Keratinocyte (primary cell): Measurements from ENCODE around the gene SLC36A3. TPM values are rescaled to one million over a fixed set of nuclear protein-coding genes. Genes with fewer than 3 reads are reported as not detected.
"Not testable (repeated sequence)": the region's sequence is repeated elsewhere in the genome, so short reads cannot be mapped to it uniquely, and the experiment has no call there.

Experiments used
- DNase-seq: peaks from one replicate; pipeline ENCODE4 v3.0.0-alpha.2; 2011; ENCODE audit warnings: low read depth, missing footprints, low spot score
- FAIRE-seq: peaks from 2 replicates; lab custom pipeline; 2011; peaks lifted over from hg19 to GRCh38; lab: Jason Lieb, UNC
- H2AFZ ChIP-seq: 2 replicates; pipeline ENCODE4 v1.6.0; 2012; ENCODE audit warnings: low read length, control low read depth, inconsistent platforms; ENCODE audit not compliant: control insufficient read depth
- H3K27ac ChIP-seq: 2 replicates; pipeline ENCODE4 v1.5.1; 2011; ENCODE audit warnings: low read length; ENCODE audit not compliant: control insufficient read depth, insufficient read depth
- H3K27me3 ChIP-seq: 3 replicates; pipeline ENCODE4 v1.6.0; 2011; ENCODE audit warnings: low read length; ENCODE audit not compliant: control insufficient read depth, insufficient read depth; ENCODE audit errors: extremely low read depth
- H3K36me3 ChIP-seq, 2 experiments: 2 replicates in 1 of 2; 3 replicates in 1 of 2; pipeline ENCODE4 v1.5.1; 2011; ENCODE audit warnings: low read length in 2 of 2, mild to moderate bottlenecking in 1 of 2; ENCODE audit not compliant: control insufficient read depth in 2 of 2, insufficient read depth in 2 of 2; ENCODE audit errors: extremely low read depth in 1 of 2
- H3K4me1 ChIP-seq: 3 replicates; pipeline ENCODE4 v1.5.1; 2011; ENCODE audit warnings: low read length; ENCODE audit not compliant: control insufficient read depth, insufficient read depth; ENCODE audit errors: extremely low read depth
- H3K4me2 ChIP-seq: 3 replicates; pipeline ENCODE4 v1.6.0; 2011; ENCODE audit warnings: low read depth, low read length; ENCODE audit not compliant: control insufficient read depth, insufficient read depth; ENCODE audit errors: extremely low read depth
- H3K4me3 ChIP-seq, 3 experiments: fragments of 200-600 bp in 1 of 3; sonication (generic) in 1 of 3; 2 replicates in 2 of 3; 3 replicates in 1 of 3; pipeline ENCODE4 v1.5.1; 2011 to 2016; ENCODE audit warnings: low read length in 3 of 3, mild to moderate bottlenecking in 3 of 3, control low read depth in 2 of 3, inconsistent platforms in 1 of 3, low read depth in 1 of 3, mixed read lengths in 1 of 3, mixed run types in 1 of 3, moderate library complexity in 1 of 3; ENCODE audit not compliant: control insufficient read depth in 2 of 3, insufficient read depth in 2 of 3; ENCODE audit errors: extremely low read depth in 1 of 3
- H3K79me2 ChIP-seq: 2 replicates; pipeline ENCODE4 v1.6.0; 2012; ENCODE audit warnings: low read length; ENCODE audit not compliant: control insufficient read depth, insufficient read depth
- H3K9ac ChIP-seq: 3 replicates; pipeline ENCODE4 v1.6.0; 2011; ENCODE audit warnings: low read length; ENCODE audit not compliant: control insufficient read depth, insufficient read depth; ENCODE audit errors: extremely low read depth
- H3K9me1 ChIP-seq: 3 replicates; pipeline ENCODE4 v1.6.0; 2011; ENCODE audit warnings: low read length; ENCODE audit not compliant: control insufficient read depth, insufficient read depth; ENCODE audit errors: extremely low read depth
- H3K9me3 ChIP-seq: 2 replicates; pipeline ENCODE4 v1.5.1; 2012; ENCODE audit warnings: low read depth, low read length; ENCODE audit not compliant: control insufficient read depth
- H4K20me1 ChIP-seq: 3 replicates; pipeline ENCODE4 v1.6.0; 2011; ENCODE audit warnings: low read length; ENCODE audit not compliant: control insufficient read depth, insufficient read depth; ENCODE audit errors: extremely low read depth
- EZH2 ChIP-seq: IDR thresholded peaks from one replicate; pipeline ENCODE4 v1.6.1; 2012; ENCODE audit warnings: inconsistent platforms, mild to moderate bottlenecking, low read length, moderate library complexity
- dilution Hi-C: fragments of 300-500 bp; cut with MboI; formaldehyde crosslinking; loops from one replicate; pipeline ENCODE4 v1.7.0; 2020; ENCODE audit warnings: low sequenced_read_pairs; ENCODE audit not compliant: extremely low pct_ligation_motif_present
- polyA plus RNA-seq, 5 experiments: library from polyadenylated mRNA; depleted of rRNA in 3 of 5; stranded (reverse) in 3 of 5; stranded (forward) in 1 of 5; unstranded in 1 of 5; fragments of >200 nt; gene quantifications; 1 replicate in 1 of 5; 2 replicates in 3 of 5; 3 replicates in 1 of 5; pipeline versions ENCODE4 v1.2.1 to v1.2.3, GENCODE V29; 2011 to 2012; ENCODE audit warnings: missing spikeins in 2 of 5, low read depth in 1 of 5, low replicate concordance in 1 of 5
- TF ChIP-seq, protein P1 (sequence below), 3 experiments: IDR thresholded peaks in 1 of 3; conservative IDR thresholded peaks in 1 of 3; optimal IDR thresholded peaks in 1 of 3; 2 replicates in 2 of 3; 3 replicates in 1 of 3; pipeline versions ENCODE3 to v1.5.1; 2011; ENCODE audit warnings: low read length in 3 of 3, mild to moderate bottlenecking in 3 of 3, moderate library complexity in 2 of 3, control low read depth in 1 of 3, inconsistent platforms in 1 of 3; ENCODE audit not compliant: insufficient read depth in 2 of 3; ENCODE audit errors: extremely low read depth in 1 of 3

SLC36A3 gene
- polyA plus RNA-seq, 1 donor (not counting 4 experiments of a cell fraction or from before 2014, with no cell fraction given): not detected

DNA sequence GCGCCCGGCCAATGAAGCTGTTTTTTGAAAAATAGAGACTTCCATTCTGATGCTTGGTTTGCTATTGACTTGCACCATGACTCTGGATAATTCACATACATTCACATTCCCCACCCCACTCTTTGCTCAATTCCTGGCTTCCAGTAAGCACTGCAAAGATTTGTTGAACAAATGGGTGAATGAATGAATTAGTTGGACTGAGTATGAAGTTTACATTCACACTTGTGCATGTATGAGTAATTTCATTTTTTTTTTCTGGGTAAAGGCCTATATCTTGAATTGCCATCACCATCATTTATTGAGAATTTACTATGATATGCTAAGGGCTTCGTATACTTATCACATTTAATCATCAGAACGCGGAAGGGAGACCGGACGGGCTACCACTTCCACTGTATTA is 65.9 kb downstream of the SLC36A3 start:
- no peak for TF ChIP-seq EZH2
- TF ChIP-seq, protein P1, sequence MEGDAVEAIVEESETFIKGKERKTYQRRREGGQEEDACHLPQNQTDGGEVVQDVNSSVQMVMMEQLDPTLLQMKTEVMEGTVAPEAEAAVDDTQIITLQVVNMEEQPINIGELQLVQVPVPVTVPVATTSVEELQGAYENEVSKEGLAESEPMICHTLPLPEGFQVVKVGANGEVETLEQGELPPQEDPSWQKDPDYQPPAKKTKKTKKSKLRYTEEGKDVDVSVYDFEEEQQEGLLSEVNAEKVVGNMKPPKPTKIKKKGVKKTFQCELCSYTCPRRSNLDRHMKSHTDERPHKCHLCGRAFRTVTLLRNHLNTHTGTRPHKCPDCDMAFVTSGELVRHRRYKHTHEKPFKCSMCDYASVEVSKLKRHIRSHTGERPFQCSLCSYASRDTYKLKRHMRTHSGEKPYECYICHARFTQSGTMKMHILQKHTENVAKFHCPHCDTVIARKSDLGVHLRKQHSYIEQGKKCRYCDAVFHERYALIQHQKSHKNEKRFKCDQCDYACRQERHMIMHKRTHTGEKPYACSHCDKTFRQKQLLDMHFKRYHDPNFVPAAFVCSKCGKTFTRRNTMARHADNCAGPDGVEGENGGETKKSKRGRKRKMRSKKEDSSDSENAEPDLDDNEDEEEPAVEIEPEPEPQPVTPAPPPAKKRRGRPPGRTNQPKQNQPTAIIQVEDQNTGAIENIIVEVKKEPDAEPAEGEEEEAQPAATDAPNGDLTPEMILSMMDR (optimal IDR thresholded peaks at IDR 0.05 in 1 of 3, IDR thresholded peaks at IDR 0.05 in 1 of 3, conservative IDR thresholded peaks at IDR 0.05 in 1 of 3; ENCODE audit: extremely low read depth in 1 of 3, insufficient read depth in 2 of 3, low read length in 3 of 3): no peak
- Histone ChIP-seq H3K27ac (no peak overlapping the region), H3K4me1 (no peaks in the 10 kb centered on the region), H2AFZ (no peak overlapping the region), H3K9me1 (no peaks in the 10 kb centered on the region), H3K4me3 (no peak overlapping the region), H3K79me2 (no peaks in the 10 kb centered on the region), H3K4me2 (no peak overlapping the region), H3K9ac (no peak overlapping the region), H3K36me3 (no peaks in the 10 kb centered on the region), H3K9me3 (no peaks in the 10 kb centered on the region), H3K27me3 (peaks cover 9% of the 10 kb centered on the region), H4K20me1 (no peaks in the 10 kb centered on the region)
- FAIRE-seq (no peak), DNase-seq (no peak)
- dilution Hi-C loops: no loop called here

DNA sequence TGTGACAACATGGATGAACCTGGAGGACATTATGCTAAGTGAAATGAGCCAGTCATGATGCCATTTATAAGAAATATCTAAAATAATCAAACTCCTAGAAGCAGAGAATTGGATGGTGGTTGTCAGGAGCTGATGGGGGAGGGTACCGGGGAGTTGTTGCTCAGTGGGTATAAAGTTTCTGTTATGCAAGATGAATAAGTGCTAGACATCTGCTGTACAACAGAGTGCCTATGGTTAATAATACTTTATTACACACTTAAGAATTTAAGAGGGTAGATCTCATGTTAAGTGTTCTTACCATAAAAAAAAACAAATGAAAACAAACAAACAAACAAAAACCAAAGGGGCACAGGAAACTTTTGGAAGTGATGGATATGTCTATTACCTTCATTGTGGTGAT is 66.7 kb downstream of the SLC36A3 start:
- no peaks in the 10 kb centered on the region for H3K9me3 ChIP-seq
- peaks cover 9% of the 10 kb centered on the region for H3K27me3 ChIP-seq
- H3K79me2 ChIP-seq: no peaks in the 10 kb centered on the region
- no peak overlapping the region for H3K4me2 ChIP-seq
- no peaks in the 10 kb centered on the region for H3K4me1 ChIP-seq
- dilution Hi-C loops: no loop called here
- H3K9me1 ChIP-seq: no peaks in the 10 kb centered on the region
- TF ChIP-seq, protein P1 (optimal IDR thresholded peaks at IDR 0.05 in 1 of 3, IDR thresholded peaks at IDR 0.05 in 1 of 3, conservative IDR thresholded peaks at IDR 0.05 in 1 of 3; ENCODE audit: extremely low read depth in 1 of 3, insufficient read depth in 2 of 3, low read length in 3 of 3): no peak
- no peak for TF ChIP-seq EZH2
- DNase-seq (no peak), FAIRE-seq (no peak)
- no peak overlapping the region for H3K27ac ChIP-seq
- H3K4me3 ChIP-seq: no peak overlapping the region
- H3K36me3 ChIP-seq: no peaks in the 10 kb centered on the region
- H2AFZ ChIP-seq: no peak overlapping the region
- H3K9ac ChIP-seq: no peak overlapping the region
- H4K20me1 ChIP-seq: no peaks in the 10 kb centered on the region

- DNase-seq, H3K4me1 ChIP-seq, H3K79me2 ChIP-seq, H3K27me3 ChIP-seq, H2AFZ ChIP-seq, H3K4me3 ChIP-seq, H4K20me1 ChIP-seq, FAIRE-seq, H3K27ac ChIP-seq, H3K9me3 ChIP-seq, dilution Hi-C loops, H3K4me2 ChIP-seq, H3K9me1 ChIP-seq, H3K36me3 ChIP-seq, H3K9ac ChIP-seq: not testable (repeated sequence)
Observed at GRCh38 chr5:151235239-151235571, 68.4 kb downstream of the SLC36A3 start.
